HepG2 (cell line): ENCODE data around the gene ITGB2. TPM values are rescaled to one million over a fixed set of nuclear protein-coding genes. Genes with fewer than 3 reads are reported as not detected.
A peak's percentile ranks its signal among the peaks of the same experiment; 100 is the strongest.

Source experiments
- ARID3A ChIP-seq: IDR thresholded peaks from 2 replicates; pipeline ENCODE4 v1.6.1; 2012; ENCODE audit warnings: low read depth, low read length, improper control_type of control experiment
- ATF7 ChIP-seq, 2 experiments: fragments of 450-650 bp in 1 of 2; sonication (generic) in 1 of 2; formaldehyde crosslinking in 1 of 2; IDR thresholded peaks; 2 replicates each; pipeline versions ENCODE4 v1.4.0 to v1.6.1; 2016 to 2020; ENCODE audit warnings: antibody characterized with exemption in 1 of 2, mild to moderate bottlenecking in 1 of 2, missing genetic modification reagents in 1 of 2
- CBX5 ChIP-seq: sonication (generic); formaldehyde crosslinking; IDR thresholded peaks from 2 replicates; pipeline ENCODE4 v1.4.0; 2020; ENCODE audit warnings: missing genetic modification reagents, borderline replicate concordance
- FOXP4 ChIP-seq: sonication (generic); formaldehyde crosslinking; IDR thresholded peaks from 2 replicates; pipeline ENCODE4 v1.4.0; 2020; ENCODE audit warnings: missing genetic modification reagents
- GPN1 ChIP-seq: sonication (generic); formaldehyde crosslinking; IDR thresholded peaks from 2 replicates; pipeline ENCODE4 v1.5.1; 2020; ENCODE audit warnings: missing genetic modification reagents, borderline replicate concordance
- HIVEP1 ChIP-seq: sonication (generic); formaldehyde crosslinking; IDR thresholded peaks from 2 replicates; pipeline ENCODE4 v1.4.0; 2020; ENCODE audit warnings: mild to moderate bottlenecking, missing genetic modification reagents
- ISL2 ChIP-seq: sonication (generic); formaldehyde crosslinking; IDR thresholded peaks from 2 replicates; pipeline ENCODE4 v1.5.0; 2020; ENCODE audit warnings: missing genetic modification reagents
- MYPOP ChIP-seq: sonication (generic); formaldehyde crosslinking; IDR thresholded peaks from 2 replicates; pipeline ENCODE4 v1.8.1; 2023; ENCODE audit warnings: mild to moderate bottlenecking, moderate library complexity, missing genetic modification reagents
- NFATC3 ChIP-seq: sonication (generic); formaldehyde crosslinking; IDR thresholded peaks from 2 replicates; pipeline ENCODE4 v1.5.1; 2020; ENCODE audit warnings: mild to moderate bottlenecking, missing genetic modification reagents
- NFRKB ChIP-seq: fragments of 450-650 bp; IDR thresholded peaks from 2 replicates; pipeline ENCODE4 v1.6.1; 2017
- PHF8 ChIP-seq: sonication (generic); formaldehyde crosslinking; IDR thresholded peaks from 2 replicates; pipeline ENCODE4 v1.5.0; 2020; ENCODE audit warnings: missing genetic modification reagents
- POGZ ChIP-seq: sonication (generic); formaldehyde crosslinking; IDR thresholded peaks from 2 replicates; pipeline ENCODE4 v1.4.0; 2020; ENCODE audit warnings: mild to moderate bottlenecking, missing genetic modification reagents
- POLR2AphosphoS5 ChIP-seq: IDR thresholded peaks from 2 replicates; pipeline ENCODE4 v1.6.1; 2012; ENCODE audit warnings: low read depth, low read length
- PRPF4 ChIP-seq: fragments of 200-400 bp; formaldehyde crosslinking; IDR thresholded peaks from 2 replicates; pipeline ENCODE4 v1.6.1; 2016; ENCODE audit warnings: low read length, low read depth; ENCODE audit not compliant: poor library complexity, severe bottlenecking
- RELA ChIP-seq: sonication (generic); formaldehyde crosslinking; IDR thresholded peaks from 2 replicates; pipeline ENCODE4 v1.4.0; 2020; ENCODE audit warnings: missing genetic modification reagents
- RXRA ChIP-seq: sonication (generic); formaldehyde crosslinking; IDR thresholded peaks from 2 replicates; pipeline ENCODE4 v1.5.1; 2020; ENCODE audit warnings: missing genetic modification reagents
- SSRP1 ChIP-seq: IDR thresholded peaks from 2 replicates; pipeline ENCODE4 v1.6.1; 2016; ENCODE audit warnings: control low read depth
- STAT5B ChIP-seq: sonication (generic); formaldehyde crosslinking; IDR thresholded peaks from 2 replicates; pipeline ENCODE4 v1.4.0; 2020; ENCODE audit warnings: missing genetic modification reagents
- TRIM22 ChIP-seq: fragments of 450-650 bp; IDR thresholded peaks from 2 replicates; pipeline ENCODE4 v1.6.1; 2017
- ZBTB1 ChIP-seq: sonication (generic); formaldehyde crosslinking; IDR thresholded peaks from 2 replicates; pipeline ENCODE4 v1.4.0; 2020; ENCODE audit warnings: missing genetic modification reagents, borderline replicate concordance
- ZFY ChIP-seq: sonication (generic); formaldehyde crosslinking; IDR thresholded peaks from 2 replicates; pipeline ENCODE4 v1.4.0; 2020; ENCODE audit warnings: missing genetic modification reagents
- ZKSCAN1 ChIP-seq: fragments of 150-350 bp; IDR thresholded peaks from 2 replicates; pipeline ENCODE4 v1.6.1; 2014; ENCODE audit warnings: low read length
- ZNF343 ChIP-seq: sonication (generic); formaldehyde crosslinking; IDR thresholded peaks from 2 replicates; pipeline ENCODE4 v1.4.0; 2020; ENCODE audit warnings: mild to moderate bottlenecking, missing genetic modification reagents
- ZNF530 ChIP-seq: sonication (generic); formaldehyde crosslinking; IDR thresholded peaks from 2 replicates; pipeline ENCODE4 v1.5.0; 2020; ENCODE audit warnings: low read depth, mild to moderate bottlenecking, missing genetic modification reagents
- ZNF547 ChIP-seq: sonication (generic); formaldehyde crosslinking; IDR thresholded peaks from 2 replicates; pipeline ENCODE4 v1.5.1; 2020; ENCODE audit warnings: mild to moderate bottlenecking, missing genetic modification reagents
- ZNF841 ChIP-seq: sonication (generic); formaldehyde crosslinking; IDR thresholded peaks from 2 replicates; pipeline ENCODE4 v1.8.1; 2023; ENCODE audit warnings: missing genetic modification reagents, borderline replicate concordance
- ZSCAN29 ChIP-seq: sonication (generic); formaldehyde crosslinking; conservative IDR thresholded peaks from 2 replicates; pipeline ENCODE4 v1.4.0; 2020; ENCODE audit warnings: mild to moderate bottlenecking, missing genetic modification reagents
- polyA plus RNA-seq, 8 experiments: library from polyadenylated mRNA; depleted of rRNA in 3 of 8; stranded (reverse) in 7 of 8; unstranded in 1 of 8; fragments of >200 nt; fragmentation: Illumina TruSeq in 4 of 8; extraction: Trizol in 4 of 8; gene quantifications; 2 replicates each; pipeline versions ENCODE4 v1.2.1 to v1.2.3, GENCODE V29; 2011 to 2016; ENCODE audit warnings: low read depth in 4 of 8, missing spikeins in 1 of 8, mixed read lengths in 1 of 8; ENCODE audit not compliant: insufficient read depth in 1 of 8
- total RNA-seq, 5 experiments: library from RNA; depleted of rRNA; stranded (reverse); fragments of >200 nt; fragmentation: Illumina TruSeq; extraction: Trizol; gene quantifications; 2 replicates each; pipeline ENCODE4 v1.2.3, GENCODE V29; 2016; ENCODE audit warnings: low read depth in 1 of 5

ITGB2 gene
- total and polyA plus RNA-seq, 2 of the 13 experiments (the other 11 are each of a cell fraction or from before 2014, with no cell fraction given): 4.2 to 18.0 TPM

- TF ChIP-seq PHF8: no peak
- no peak for TF ChIP-seq ATF7 (IDR thresholded peaks at IDR 0.05)
- TF ChIP-seq ATF7 (CRISPR knock-in tag; IDR thresholded peaks at IDR 0.05): no peak
- no peak for TF ChIP-seq ZNF547 (CRISPR knock-in tag)
- no peak for TF ChIP-seq POLR2AphosphoS5
- TF ChIP-seq STAT5B (CRISPR knock-in tag): no peak
- TF ChIP-seq SSRP1 (CRISPR knock-in tag): no peak
- TF ChIP-seq FOXP4 (CRISPR knock-in tag): 0 out of 2 replicates have a peak, but pooled peaks have one; percentile 13
- no peak for TF ChIP-seq MYPOP
- TF ChIP-seq ZNF530 (CRISPR knock-in tag): no peak
- no peak for TF ChIP-seq CBX5 (CRISPR knock-in tag)
- no peak for TF ChIP-seq HIVEP1 (CRISPR knock-in tag)
- no peak for TF ChIP-seq ARID3A
- TF ChIP-seq PRPF4: no peak
- no peak for TF ChIP-seq TRIM22
- no peak for TF ChIP-seq GPN1 (CRISPR knock-in tag)
- TF ChIP-seq RXRA (CRISPR knock-in tag): 0 out of 2 replicates have a peak, but pooled peaks have one; percentile 44
- no peak for TF ChIP-seq ZNF841 (CRISPR knock-in tag)
- TF ChIP-seq ZBTB1: no peak
- TF ChIP-seq NFRKB: no peak
- TF ChIP-seq RELA: no peak
- no peak for TF ChIP-seq NFATC3
- no peak for TF ChIP-seq ZKSCAN1
- no peak for TF ChIP-seq POGZ (CRISPR knock-in tag)
- TF ChIP-seq ZNF343 (CRISPR knock-in tag): no peak
- TF ChIP-seq ISL2 (CRISPR knock-in tag): 0 out of 2 replicates have a peak, but pooled peaks have one; percentile 24
- peak; percentile 30; the same call in 1 of the 2 replicates for TF ChIP-seq ZFY (CRISPR knock-in tag)
- TF ChIP-seq ZSCAN29 (CRISPR knock-in tag): no peak
Measured at GRCh38 chr21:44845418-44846223, 75.1 kb downstream of the ITGB2 start (continued).
